Endothelial cell of umbilical vein (primary cell): Measurements from ENCODE around the gene DGKI. TPM values are rescaled to one million over a fixed set of nuclear protein-coding genes. Genes with fewer than 3 reads are reported as not detected.

Experiments
- BruUV-seq: library from RNA; stranded (reverse); fragments of 400-500 nt; replicated peaks from 2 replicates; lab custom pipeline; 2021; lab: Mats Ljungman, UMichigan
- CTCF ChIA-PET: fragments of 300-600, 350-600 bp; sonication (Branson Sonifier 250); formaldehyde crosslinking; loops from one replicate; lab custom pipeline; 2021; ENCODE audit warnings: antibody characterized with exemption, inconsistent platforms; lab: Charles Lee
- POLR2A ChIA-PET: fragments of 300-600, 350-600 bp; sonication (Branson Sonifier 250); formaldehyde crosslinking; loops from one replicate; lab custom pipeline; 2021; ENCODE audit warnings: antibody characterized with exemption, inconsistent platforms; lab: Charles Lee
- DNase-seq: peaks from one replicate; pipeline ENCODE4 v3.0.0-alpha.2; 2011; ENCODE audit warnings: low read depth, low spot score
- FAIRE-seq: peaks from 2 replicates; lab custom pipeline; 2011; peaks lifted over from hg19 to GRCh38; lab: Jason Lieb, UNC
- H2AFZ ChIP-seq: 2 replicates; pipeline ENCODE4 v1.6.0; 2012; ENCODE audit warnings: low read depth, low read length, control low read depth, inconsistent platforms
- H3K27ac ChIP-seq: 2 replicates; pipeline ENCODE4 v1.5.1; 2011; ENCODE audit warnings: low read depth, mild to moderate bottlenecking, control low read depth, low read length, moderate library complexity; ENCODE audit not compliant: insufficient read depth
- H3K27me3 ChIP-seq, 2 experiments: 2 replicates each; pipeline versions ENCODE4 v1.6.0 to v1.6.1; 2011; ENCODE audit warnings: low read length in 2 of 2, mixed read lengths in 1 of 2; ENCODE audit not compliant: control insufficient read depth in 2 of 2, insufficient read depth in 2 of 2
- H3K36me3 ChIP-seq, 2 experiments: 2 replicates in 1 of 2; 3 replicates in 1 of 2; pipeline ENCODE4 v1.5.1; 2011; ENCODE audit warnings: low read length in 2 of 2, mild to moderate bottlenecking in 1 of 2, moderate library complexity in 1 of 2; ENCODE audit not compliant: control insufficient read depth in 2 of 2, insufficient read depth in 2 of 2; ENCODE audit errors: extremely low read depth in 1 of 2
- H3K4me1 ChIP-seq: 3 replicates; pipeline ENCODE4 v1.5.1; 2011; ENCODE audit warnings: mild to moderate bottlenecking, low read length; ENCODE audit not compliant: control insufficient read depth, insufficient read depth; ENCODE audit errors: extremely low read depth
- H3K4me2 ChIP-seq: 2 replicates; pipeline ENCODE4 v1.6.1; 2011; ENCODE audit warnings: low read length, control low read depth, mixed read lengths; ENCODE audit not compliant: insufficient read depth
- H3K4me3 ChIP-seq, 3 experiments: fragments of 200-600 bp in 1 of 3; sonication (generic), shearing (Covaris generic) in 1 of 3; replicated peaks in 1 of 3; 2 replicates each; pipeline ENCODE4 v1.5.1; 2011 to 2016; ENCODE audit warnings: control low read depth in 3 of 3, low read length in 3 of 3, mild to moderate bottlenecking in 2 of 3, inconsistent platforms in 1 of 3, low read depth in 1 of 3, moderate library complexity in 1 of 3; ENCODE audit not compliant: insufficient read depth in 1 of 3
- H3K79me2 ChIP-seq: 2 replicates; pipeline ENCODE4 v1.6.0; 2012; ENCODE audit warnings: low read length, inconsistent platforms; ENCODE audit not compliant: control insufficient read depth, insufficient read depth
- H3K9ac ChIP-seq: replicated peaks from 2 replicates; pipeline ENCODE3; 2011; ENCODE audit warnings: low read length, control low read depth; ENCODE audit not compliant: insufficient read depth; ENCODE audit errors: extremely low read depth
- H3K9me1 ChIP-seq: replicated peaks from 3 replicates; pipeline ENCODE4 v1.6.0; 2011; ENCODE audit warnings: mild to moderate bottlenecking, low read length; ENCODE audit not compliant: control insufficient read depth, insufficient read depth; ENCODE audit errors: extremely low read depth
- H3K9me3 ChIP-seq: replicated peaks from 2 replicates; pipeline ENCODE4 v1.5.1; 2012; ENCODE audit warnings: low read length, inconsistent platforms; ENCODE audit not compliant: control insufficient read depth, insufficient read depth
- H4K20me1 ChIP-seq: replicated peaks from 2 replicates; pipeline ENCODE3; 2011; ENCODE audit warnings: mild to moderate bottlenecking, low read length; ENCODE audit not compliant: control insufficient read depth, insufficient read depth; ENCODE audit errors: extremely low read depth
- EZH2 ChIP-seq: IDR thresholded peaks from 2 replicates; pipeline ENCODE4 v1.6.1; 2012; ENCODE audit warnings: borderline replicate concordance, low read depth, mild to moderate bottlenecking, moderate library complexity, low read length, inconsistent platforms; ENCODE audit not compliant: severe bottlenecking
- FOS ChIP-seq: IDR thresholded peaks from 2 replicates; pipeline ENCODE4 v1.6.1; 2011; ENCODE audit warnings: mild to moderate bottlenecking, low read length, moderate library complexity, borderline replicate concordance; ENCODE audit not compliant: insufficient read depth
- GATA2 ChIP-seq: IDR thresholded peaks from 2 replicates; pipeline ENCODE4 v1.7.0; 2011; ENCODE audit warnings: low read depth, mild to moderate bottlenecking, moderate library complexity, mixed read lengths, low read length; ENCODE audit not compliant: insufficient read length, insufficient read depth
- JUN ChIP-seq: IDR thresholded peaks from 2 replicates; pipeline ENCODE4 v1.6.1; 2011; ENCODE audit warnings: borderline replicate concordance, low read depth; ENCODE audit not compliant: insufficient read length, insufficient read depth
- MYC ChIP-seq: IDR thresholded peaks from one replicate; pipeline ENCODE4 v1.6.1; 2011; ENCODE audit warnings: mild to moderate bottlenecking, low read depth, low read length
- POLR2A ChIP-seq: IDR thresholded peaks from 2 replicates; pipeline ENCODE4 v1.6.1; 2012; ENCODE audit warnings: low read depth, mild to moderate bottlenecking, control low read depth, low read length
- POLR2AphosphoS5 ChIP-seq: IDR thresholded peaks from 2 replicates; pipeline ENCODE4 v1.6.1; 2012; ENCODE audit warnings: low read depth, mild to moderate bottlenecking, control low read depth, low read length, moderate library complexity; ENCODE audit not compliant: insufficient read depth
- dilution Hi-C: fragments of 300-500 bp; cut with MboI; formaldehyde crosslinking; loops from one replicate; pipeline ENCODE4 v1.15.0; 2019; ENCODE audit warnings: low sequenced_read_pairs; ENCODE audit not compliant: extremely low pct_ligation_motif_present
- intact Hi-C: fragments of 100-400 bp; cut with micrococcal nuclease; formaldehyde crosslinking; loops from one replicate; pipeline ENCODE4 v1.10.0; 2022
- polyA plus RNA-seq, 4 experiments: library from polyadenylated mRNA; depleted of rRNA in 3 of 4; stranded (reverse) in 3 of 4; unstranded in 1 of 4; fragments of >200 nt; gene quantifications; 2 replicates each; pipeline versions ENCODE4 v1.2.1 to v1.2.3, GENCODE V29; 2011 to 2012; ENCODE audit warnings: missing spikeins in 1 of 4
- total RNA-seq: library from RNA; stranded (reverse); gene quantifications from 2 replicates; pipeline ENCODE4 v1.2.3, GENCODE V29; 2021
- TF ChIP-seq, protein P1 (sequence below): IDR thresholded peaks from 2 replicates; pipeline ENCODE4 v1.6.1; 2011; ENCODE audit not compliant: insufficient read depth, insufficient read length
- TF ChIP-seq, protein P2 (sequence below), 2 donors: IDR thresholded peaks; 1 replicate in 1 of 2; 2 replicates in 1 of 2; pipeline ENCODE4 v1.5.1; 2011; ENCODE audit warnings: low read length in 2 of 2, mild to moderate bottlenecking in 2 of 2, moderate library complexity in 2 of 2, control low read depth in 1 of 2, inconsistent platforms in 1 of 2, low read depth in 1 of 2; ENCODE audit not compliant: insufficient read depth in 1 of 2; ENCODE audit errors: extremely low read depth in 1 of 2

Gene DGKI
- total and polyA plus RNA-seq, 2 donors (not counting 3 experiments of a cell fraction or from before 2014, with no cell fraction given): 0.11 to 0.51 TPM

DNA sequence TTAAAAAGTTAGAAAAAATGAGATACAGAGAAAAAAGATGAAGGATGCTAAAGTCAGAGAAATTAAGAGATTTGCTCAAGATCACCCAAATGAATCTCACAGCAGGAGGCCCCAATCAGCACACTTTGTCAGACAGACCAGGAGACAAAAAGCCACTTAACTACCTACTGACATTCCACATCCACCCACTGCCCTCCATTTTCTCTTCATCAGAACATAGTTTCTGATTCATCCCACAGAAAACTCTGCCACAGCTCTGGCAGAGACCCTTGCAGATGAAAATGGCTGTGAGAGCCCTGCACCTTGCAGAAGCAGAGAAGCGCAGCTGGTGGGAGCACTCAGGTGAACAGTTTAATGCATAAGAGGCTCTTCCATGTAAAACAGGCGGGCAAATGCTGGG, 26.6 kb downstream of the DGKI start:
- H3K4me2 ChIP-seq: no peak overlapping the region
- DNase-seq (no peak), FAIRE-seq (no peak)
- dilution Hi-C loops (no loop called here), intact Hi-C loops (no loop called here)
- no peaks in the 10 kb centered on the region for H3K4me1 ChIP-seq
- no peak overlapping the region for H3K27ac ChIP-seq
- H3K9ac ChIP-seq: no peak overlapping the region
- no peak for TF ChIP-seq JUN
- no peak for TF ChIP-seq MYC
- TF ChIP-seq POLR2AphosphoS5: no peak
- TF ChIP-seq FOS: no peak
- TF ChIP-seq, protein P1, sequence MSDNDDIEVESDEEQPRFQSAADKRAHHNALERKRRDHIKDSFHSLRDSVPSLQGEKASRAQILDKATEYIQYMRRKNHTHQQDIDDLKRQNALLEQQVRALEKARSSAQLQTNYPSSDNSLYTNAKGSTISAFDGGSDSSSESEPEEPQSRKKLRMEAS: no peak
- no peak for TF ChIP-seq POLR2A
- no peak for TF ChIP-seq GATA2
- H3K4me3 ChIP-seq: no peak overlapping the region
- H3K9me3 ChIP-seq: no peaks in the 10 kb centered on the region
- no peaks in the 10 kb centered on the region for H3K79me2 ChIP-seq
- H4K20me1 ChIP-seq: no peaks in the 10 kb centered on the region
- BruUV-seq: no TSS peak
- CTCF ChIA-PET: no interaction called here
- no peaks in the 10 kb centered on the region for H3K9me1 ChIP-seq
- POLR2A ChIA-PET: no interaction called here
- H3K27me3 ChIP-seq: peaks cover 6 to 8% of the 10 kb centered on the region in 2 experiments
- H3K36me3 ChIP-seq: no peaks in the 10 kb centered on the region
- no peak overlapping the region for H2AFZ ChIP-seq

DNA sequence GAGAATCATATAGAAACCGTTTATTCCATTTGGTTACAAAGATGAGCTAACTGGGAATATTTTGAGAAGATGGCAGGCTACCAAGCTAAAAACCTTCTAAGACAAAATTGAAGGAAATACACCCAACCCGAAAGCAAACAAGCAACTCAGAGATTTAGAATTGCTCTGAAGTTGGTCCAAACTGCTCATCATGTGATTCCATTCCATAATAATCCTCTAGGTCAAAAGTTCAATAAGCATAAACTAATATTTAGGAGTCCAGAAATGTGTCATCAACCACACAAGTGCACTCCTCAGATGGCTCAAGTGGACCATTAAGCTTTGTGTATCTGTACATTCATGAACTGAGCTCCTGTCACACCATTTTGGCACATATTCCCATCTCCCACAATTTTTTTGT, 28.7 kb downstream of the DGKI start:
- BruUV-seq: no TSS peak
- H3K36me3 ChIP-seq: no peaks in the 10 kb centered on the region
- no peaks in the 10 kb centered on the region for H3K4me1 ChIP-seq
- no peaks in the 10 kb centered on the region for H3K9me3 ChIP-seq
- peaks cover 6 to 8% of the 10 kb centered on the region in 2 experiments for H3K27me3 ChIP-seq
- dilution Hi-C loops: no loop called here
- DNase-seq: no peak
- no peaks in the 10 kb centered on the region for H3K79me2 ChIP-seq
- H3K4me2 ChIP-seq: no peak overlapping the region
- intact Hi-C loops: no loop called here
- TF ChIP-seq, protein P2, sequence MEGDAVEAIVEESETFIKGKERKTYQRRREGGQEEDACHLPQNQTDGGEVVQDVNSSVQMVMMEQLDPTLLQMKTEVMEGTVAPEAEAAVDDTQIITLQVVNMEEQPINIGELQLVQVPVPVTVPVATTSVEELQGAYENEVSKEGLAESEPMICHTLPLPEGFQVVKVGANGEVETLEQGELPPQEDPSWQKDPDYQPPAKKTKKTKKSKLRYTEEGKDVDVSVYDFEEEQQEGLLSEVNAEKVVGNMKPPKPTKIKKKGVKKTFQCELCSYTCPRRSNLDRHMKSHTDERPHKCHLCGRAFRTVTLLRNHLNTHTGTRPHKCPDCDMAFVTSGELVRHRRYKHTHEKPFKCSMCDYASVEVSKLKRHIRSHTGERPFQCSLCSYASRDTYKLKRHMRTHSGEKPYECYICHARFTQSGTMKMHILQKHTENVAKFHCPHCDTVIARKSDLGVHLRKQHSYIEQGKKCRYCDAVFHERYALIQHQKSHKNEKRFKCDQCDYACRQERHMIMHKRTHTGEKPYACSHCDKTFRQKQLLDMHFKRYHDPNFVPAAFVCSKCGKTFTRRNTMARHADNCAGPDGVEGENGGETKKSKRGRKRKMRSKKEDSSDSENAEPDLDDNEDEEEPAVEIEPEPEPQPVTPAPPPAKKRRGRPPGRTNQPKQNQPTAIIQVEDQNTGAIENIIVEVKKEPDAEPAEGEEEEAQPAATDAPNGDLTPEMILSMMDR (IDR thresholded peaks at IDR 0.05; ENCODE audit: extremely low read depth in 1 of 2, insufficient read depth in 1 of 2, low read depth in 1 of 2, low read length in 2 of 2): no peak
- TF ChIP-seq EZH2: no peak
- TF ChIP-seq MYC: no peak
- TF ChIP-seq JUN: no peak
- H3K9me1 ChIP-seq: no peaks in the 10 kb centered on the region
- no peaks in the 10 kb centered on the region for H4K20me1 ChIP-seq
- H2AFZ ChIP-seq: no peak overlapping the region
- no peak overlapping the region for H3K27ac ChIP-seq
- no peak for FAIRE-seq
- POLR2A ChIA-PET: no interaction called here
- no peak overlapping the region for H3K9ac ChIP-seq
- CTCF ChIA-PET: interaction anchor here (1.2 kb wide), 1 partner anchor 17 kb away, joined by 4 read pairs; no protein-coding TSS in a partner anchor
- no peak overlapping the region for H3K4me3 ChIP-seq
